ENCODE measurements around the gene KLKB1.
"Not testable (repeated sequence)": the region's sequence is repeated elsewhere in the genome, so short reads cannot be mapped to it uniquely, and the experiment has no call there.

Gene KLKB1

GRCh38 chr4:186265683-186266652 lies 38.7 kb downstream of the KLKB1 start, which contains the start of gene F11:
Gene F11, plus strand, starts transcription at chr4:186266189. Its CDS starts 948 bp downstream, at chr4:186267137.
- no peak for DNase-seq (ENCODE audit: low read depth)

GRCh38 chr4:186266729-186267456 lies 39.6 kb downstream of the KLKB1 start:
- DNase-seq (ENCODE audit: low read depth): no peak

- no peak for DNase-seq (ENCODE audit: low read depth)
Observed at GRCh38 chr4:186271081-186271678, 43.9 kb downstream of the KLKB1 start.

- no peak for DNase-seq (ENCODE audit: low read depth)
Observed at GRCh38 chr4:186272699-186273391, 45.5 kb downstream of the KLKB1 start.

- DNase-seq (ENCODE audit: low read depth): not testable (repeated sequence)
Observed at GRCh38 chr4:186273392-186273789, 46.1 kb downstream of the KLKB1 start.

GRCh38 chr4:186283311-186283710 lies 56.0 kb downstream of the KLKB1 start:
- DNase-seq (ENCODE audit: low read depth): no peak

- no peak for DNase-seq (ENCODE audit: low read depth)
Observed at GRCh38 chr4:186285147-186285546, 57.8 kb downstream of the KLKB1 start.

GRCh38 chr4:186286581-186286980 lies 59.3 kb downstream of the KLKB1 start:
- no peak for DNase-seq (ENCODE audit: low read depth)

GRCh38 chr4:186291256-186291890 lies 64.1 kb downstream of the KLKB1 start:
- DNase-seq (ENCODE audit: low read depth): no peak

GRCh38 chr4:186294160-186294559 lies 66.9 kb downstream of the KLKB1 start:
- DNase-seq (ENCODE audit: low read depth): no peak

- DNase-seq (ENCODE audit: low read depth): no peak
Observed at GRCh38 chr4:186296481-186296880, 69.2 kb downstream of the KLKB1 start.

GRCh38 chr4:186297013-186297645 lies 69.8 kb downstream of the KLKB1 start:
- no peak for DNase-seq (ENCODE audit: low read depth)

GRCh38 chr4:186298031-186298647 lies 70.8 kb downstream of the KLKB1 start:
- DNase-seq (ENCODE audit: low read depth): no peak

- DNase-seq (ENCODE audit: low read depth): no peak
Observed at GRCh38 chr4:186299291-186299690, 72.0 kb downstream of the KLKB1 start.

- DNase-seq (ENCODE audit: low read depth): no peak
Observed at GRCh38 chr4:186300659-186301390, 73.5 kb downstream of the KLKB1 start.

GRCh38 chr4:186304216-186304615 lies 76.9 kb downstream of the KLKB1 start:
- DNase-seq (ENCODE audit: low read depth): no peak

- no peak for DNase-seq (ENCODE audit: low read depth)
Observed at GRCh38 chr4:186304866-186305505, 77.7 kb downstream of the KLKB1 start.

- no peak for DNase-seq (ENCODE audit: low read depth)
Observed at GRCh38 chr4:186307497-186307896, 80.2 kb downstream of the KLKB1 start.

GRCh38 chr4:186307916-186308315 lies 80.6 kb downstream of the KLKB1 start:
- no peak for DNase-seq (ENCODE audit: low read depth)

All from T-helper 22 cell (primary cell).